Muscle of arm (tissue), 12 donors: Measurements from ENCODE around the gene TTC16. TPM values are rescaled to one million over a fixed set of nuclear protein-coding genes. Genes with fewer than 3 reads are reported as not detected.
A peak's percentile ranks its signal among the peaks of the same experiment; 100 is the strongest.

Source experiments
- DNase-seq: peaks from one replicate; pipeline ENCODE4 v3.0.0-alpha.2; 2013
- polyA plus RNA-seq, 12 donors: library from polyadenylated mRNA; unstranded; fragments of 120-200 nt; gene quantifications; one replicate each; pipeline ENCODE4 v1.2.1, GENCODE V29; 2013; ENCODE audit not compliant: insufficient read length in 12 of 12

TTC16 gene
- polyA plus RNA-seq, 12 donors, result 0.03 to 0.17 (median 0.05) TPM; not detected in 7

- no peak for DNase-seq
Measured at GRCh38 chr9:127698386-127698785, 17.5 kb upstream of the TTC16 start.

- DNase-seq, result peak; percentile 97
Measured at GRCh38 chr9:127698985-127699670, 16.8 kb upstream of the TTC16 start.

- DNase-seq, result no peak
Measured at GRCh38 chr9:127700140-127700539, 15.7 kb upstream of the TTC16 start.

DNA sequence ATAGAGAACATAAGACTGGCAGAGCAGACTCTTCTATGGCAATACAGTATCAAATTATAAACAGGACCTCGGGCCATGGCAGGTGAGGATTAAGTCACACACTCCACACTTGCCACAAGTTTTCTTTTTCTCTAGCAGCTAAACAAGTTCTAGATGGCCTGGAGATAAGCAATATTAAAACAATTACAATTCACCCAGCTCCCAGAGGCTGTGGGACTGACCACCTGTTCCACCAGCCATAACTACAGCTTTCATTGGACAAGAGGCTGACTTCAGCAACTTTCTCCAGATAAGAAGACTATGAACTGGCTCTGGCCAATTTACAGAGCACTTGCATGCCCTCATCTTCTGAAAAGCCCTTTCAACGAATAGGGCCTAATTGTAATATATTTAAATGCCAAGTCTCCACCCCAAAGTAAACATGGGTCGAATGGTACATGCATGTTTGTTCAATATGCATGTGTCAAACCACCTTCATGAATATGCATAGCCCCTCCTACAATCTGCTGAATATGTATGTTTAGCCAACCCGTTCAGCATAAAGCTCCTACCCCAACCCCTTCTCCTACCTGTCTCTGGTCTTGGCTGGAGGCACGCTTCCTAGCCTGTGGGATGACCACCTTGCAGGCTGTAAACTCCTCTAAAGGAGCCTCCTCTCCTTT is 15.2 kb upstream of the TTC16 start:
- DNase-seq, result no peak

- no peak for DNase-seq
Measured at GRCh38 chr9:127703289-127703946, 12.5 kb upstream of the TTC16 start.

- DNase-seq, result no peak
Measured at GRCh38 chr9:127705577-127706379, 10.1 kb upstream of the TTC16 start.

- no peak for DNase-seq
Measured at GRCh38 chr9:127706836-127707241, 9.0 kb upstream of the TTC16 start, which contains the start of gene CFAP157. Gene CFAP157, plus strand, starts transcription at chr9:127706988. Its CDS starts 44 bp downstream, at chr9:127707032.

DNA sequence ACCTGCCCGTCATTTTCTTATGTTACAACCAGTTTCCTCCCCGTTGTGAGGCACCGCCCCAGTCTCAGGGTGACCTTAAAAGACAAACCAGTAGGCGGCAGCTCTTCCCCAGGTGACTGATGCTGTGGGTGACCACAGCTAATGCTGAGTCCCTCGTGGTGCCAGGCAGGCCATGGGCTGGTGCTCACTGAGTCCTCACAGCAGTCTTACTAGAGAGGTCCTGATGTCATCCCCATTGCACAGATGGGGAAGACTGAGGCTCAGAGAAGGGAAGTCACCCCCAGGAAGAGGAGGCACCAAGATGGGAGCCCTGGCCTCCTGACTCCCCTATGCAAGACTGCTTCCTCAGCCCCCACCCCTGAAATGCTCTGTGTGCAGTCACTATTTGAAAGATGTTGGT is 8.1 kb upstream of the TTC16 start:
- no peak for DNase-seq

- DNase-seq, result no peak
Measured at GRCh38 chr9:127708952-127709587, 6.8 kb upstream of the TTC16 start.

DNA sequence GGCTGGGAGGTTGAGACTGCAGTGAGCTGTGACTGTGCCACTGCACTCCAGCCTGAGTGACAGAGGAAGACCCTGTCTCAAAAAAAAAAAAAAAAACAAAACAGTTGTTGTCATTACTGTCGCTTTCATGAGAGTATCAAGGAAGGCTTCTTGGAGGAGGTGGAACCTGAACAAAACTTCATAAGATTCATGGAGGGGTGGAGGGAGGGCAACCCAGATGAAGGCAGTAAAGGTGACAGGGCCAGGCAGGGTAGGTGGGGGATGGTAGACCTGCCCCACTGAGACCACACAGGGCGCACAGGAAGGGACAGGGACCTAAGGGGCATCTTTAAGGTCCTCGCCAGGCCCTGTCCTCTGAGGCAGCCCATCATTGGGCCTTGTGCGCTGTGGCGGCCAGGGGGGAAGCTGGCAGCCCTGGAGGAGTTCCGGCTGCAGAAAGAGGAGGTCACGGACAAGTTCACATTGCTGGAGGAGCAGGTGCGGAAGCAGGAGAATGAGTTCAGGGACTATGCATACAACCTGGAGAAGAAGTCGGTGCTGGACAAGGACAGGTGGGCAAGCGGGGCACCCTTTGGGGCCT is 5.6 kb upstream of the TTC16 start:
- DNase-seq, result no peak

GRCh38 chr9:127711226-127711701 is 4.6 kb upstream of the TTC16 start:
- no peak for DNase-seq

DNA sequence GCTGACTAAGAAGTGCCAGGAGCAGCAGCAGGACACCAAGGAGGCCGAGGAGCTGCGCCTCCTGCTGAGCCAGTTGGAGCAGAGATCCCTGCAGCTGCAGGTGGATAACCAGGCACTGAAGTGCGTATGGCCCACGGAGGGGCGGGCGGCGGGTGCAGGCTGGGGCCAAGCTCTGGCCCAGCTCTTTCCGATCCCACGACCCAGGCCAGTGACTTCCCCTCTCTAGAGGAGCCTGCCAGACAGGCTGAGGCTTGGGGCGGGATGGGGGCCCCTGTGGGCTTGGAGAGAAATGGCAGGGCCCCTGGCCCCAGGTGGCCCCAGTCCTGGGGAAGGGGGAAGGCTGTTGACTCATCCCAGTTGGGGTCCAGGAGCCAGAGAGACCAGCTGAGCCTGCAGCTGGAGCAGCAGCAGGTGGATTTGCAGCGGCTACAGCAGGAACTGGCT is 4.0 kb upstream of the TTC16 start:
- DNase-seq, result no peak

DNA sequence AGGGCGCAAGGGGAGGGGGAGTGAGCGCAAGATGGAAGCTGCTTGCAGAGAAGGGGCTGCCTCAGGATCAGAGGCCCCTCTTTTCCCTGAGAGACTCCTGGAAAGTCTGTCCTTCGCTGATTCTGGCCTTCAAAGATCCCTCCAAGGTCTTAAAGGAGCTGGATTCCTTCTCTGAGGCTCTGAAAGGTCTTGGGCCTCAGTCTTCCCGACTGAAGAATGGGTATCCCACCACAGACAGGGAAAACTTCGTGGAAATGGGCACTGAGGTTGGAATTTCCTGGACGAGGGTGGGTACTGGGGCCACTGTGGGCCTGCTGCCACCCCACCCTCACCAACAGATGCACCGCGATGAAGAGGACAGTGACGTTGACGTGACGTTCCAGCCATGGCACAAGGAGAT is 3.5 kb upstream of the TTC16 start:
- no peak for DNase-seq

- DNase-seq, result no peak
Measured at GRCh38 chr9:127712867-127713266, 3.0 kb upstream of the TTC16 start.

DNA sequence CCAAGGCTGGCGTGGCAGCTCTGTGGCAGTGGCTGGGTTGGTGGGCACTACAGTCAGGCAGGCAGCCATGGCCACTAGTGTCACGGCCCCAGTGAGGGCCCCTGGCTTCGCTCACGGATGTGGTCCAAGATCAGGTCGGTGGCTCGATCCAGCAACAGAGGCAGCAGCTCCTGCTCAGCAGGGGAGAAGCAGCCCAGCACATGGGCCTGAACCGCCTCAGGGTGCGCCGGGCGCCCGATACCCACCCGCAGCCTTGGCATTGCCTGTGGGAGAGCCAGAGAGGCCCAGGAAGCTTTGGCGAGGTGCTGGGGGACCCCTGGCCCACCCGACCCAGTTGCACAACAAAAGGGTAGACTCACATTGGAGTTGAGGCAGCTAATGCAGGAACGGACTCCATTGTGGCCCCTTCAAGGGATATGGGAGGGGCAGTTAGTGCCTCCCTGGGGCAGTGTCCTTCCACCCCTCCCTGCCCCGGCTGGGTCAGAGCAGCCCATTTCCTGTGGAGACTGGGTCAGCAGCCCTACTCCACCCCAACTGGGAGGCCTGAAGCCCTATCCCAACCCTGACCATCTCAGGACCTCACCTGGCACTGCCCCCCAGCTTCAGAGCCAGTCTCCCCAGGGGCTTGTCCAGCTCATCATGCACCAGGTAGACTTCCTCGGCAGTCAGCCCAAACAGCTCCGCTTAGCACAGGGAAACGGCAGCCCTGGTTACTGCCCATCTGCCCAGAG is 1.7 kb upstream of the TTC16 start:
- no peak for DNase-seq

DNA sequence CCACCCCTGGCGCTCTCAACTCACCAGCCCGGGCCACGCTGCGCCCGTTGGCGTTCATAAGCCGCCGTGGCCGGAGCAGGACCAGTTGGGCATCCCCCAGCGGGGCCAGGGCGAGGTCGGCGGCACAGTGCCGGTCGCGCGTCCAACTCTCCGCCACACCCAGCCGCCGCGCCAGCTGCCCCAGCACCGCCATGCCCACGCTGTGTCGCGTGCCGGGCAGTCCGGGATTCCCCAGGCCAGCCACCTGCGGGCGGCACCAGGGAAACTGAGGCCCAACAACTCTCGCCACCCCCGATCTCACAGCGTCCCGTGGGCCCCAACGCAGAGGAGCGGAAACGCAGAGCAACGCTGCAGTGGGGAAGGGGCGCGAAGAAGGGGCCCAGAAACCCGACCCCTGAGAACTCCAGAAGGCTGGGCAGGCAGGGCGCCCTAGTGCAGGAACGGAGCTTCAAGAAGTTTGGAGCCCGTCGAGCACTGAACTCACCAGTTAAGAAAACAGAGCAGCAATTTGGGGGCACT is 869 bp upstream of the TTC16 start:
- no peak for DNase-seq

- DNase-seq, result no peak
Measured at GRCh38 chr9:127716412-127716811, 533 bp downstream of the TTC16 start.

DNA sequence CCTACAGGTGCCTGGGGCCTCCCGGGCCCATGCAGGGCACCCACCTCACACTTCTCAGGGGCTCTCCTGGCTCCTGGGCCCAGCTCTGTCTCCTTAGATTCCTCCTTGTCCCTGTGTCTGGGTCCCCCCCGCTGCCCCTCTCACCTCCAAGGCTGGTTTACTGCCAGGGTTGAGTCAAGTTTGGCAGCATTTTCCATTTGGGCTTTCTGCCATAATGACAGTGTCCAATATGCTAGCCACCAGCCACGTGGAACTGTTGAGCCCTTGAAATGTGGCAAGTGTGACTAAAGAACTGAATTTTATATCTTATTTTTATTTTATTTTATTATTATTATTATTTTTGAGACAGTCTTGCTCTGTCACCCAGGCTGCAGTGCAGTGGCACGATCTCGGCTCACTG is 1.9 kb downstream of the TTC16 start:
- no peak for DNase-seq

DNA sequence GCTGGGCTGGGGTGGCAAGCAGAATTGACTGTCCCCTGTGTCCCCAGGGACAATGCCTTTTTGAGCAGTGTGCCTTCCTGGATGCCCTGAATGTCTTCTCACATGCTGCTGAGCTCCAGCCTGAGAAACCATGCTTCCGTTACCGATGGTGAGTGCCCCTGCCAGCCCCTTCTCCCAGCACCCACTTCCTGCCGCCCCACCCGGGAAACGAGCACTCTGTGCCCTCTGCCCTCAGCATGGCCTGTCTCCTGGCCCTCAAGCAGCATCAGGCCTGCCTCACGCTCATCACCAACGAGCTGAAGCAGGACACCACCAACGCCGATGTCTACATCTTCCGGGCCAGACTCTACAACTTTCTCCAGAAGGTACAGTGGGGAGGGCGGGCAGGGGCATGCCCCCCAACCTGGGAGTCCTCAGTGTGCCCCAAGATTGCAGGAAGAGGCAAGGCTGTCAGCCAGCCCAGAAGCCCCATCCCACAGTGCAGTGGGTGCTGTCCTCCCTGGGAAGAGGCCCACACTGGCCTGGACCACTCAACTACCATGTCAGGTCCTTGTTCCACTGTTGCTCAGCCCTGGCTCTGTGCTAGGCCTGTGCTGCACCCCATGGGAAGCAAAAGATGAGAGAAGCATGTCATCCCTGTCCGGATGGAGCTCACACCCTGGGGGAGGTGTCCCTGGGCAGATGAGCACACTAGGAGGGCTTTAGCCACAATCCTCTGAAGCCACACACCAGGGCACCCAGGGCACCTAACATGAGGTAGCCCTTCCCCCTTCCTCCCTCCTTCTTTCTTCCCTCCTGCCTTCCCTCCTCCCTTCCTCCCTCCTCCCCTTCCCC is 4.4 kb downstream of the TTC16 start:
- no peak for DNase-seq
